Right cardiac atrium (tissue), 5 donors: Measurements from ENCODE around the gene GCM1. TPM values are rescaled to one million over a fixed set of nuclear protein-coding genes. Genes with fewer than 3 reads are reported as not detected.

Experiments used
- ATAC-seq, 2 donors: fragments of 200-7000 bp; cut with Tn5 transposase; one replicate each; pipeline versions ENCODE4 v1.8.0 to v1.9.1; 2020; ENCODE audit warnings: moderate library complexity in 2 of 2, mild to moderate bottlenecking in 1 of 2
- DNase-seq, 3 donors: peaks; one replicate each; pipeline ENCODE4 v3.0.0-alpha.2; 2020
- H3K27ac ChIP-seq: one replicate; pipeline ENCODE4 v1.5.1; 2013; ENCODE audit warnings: mild to moderate bottlenecking, low read length, control low read depth, moderate library complexity
- H3K27me3 ChIP-seq: one replicate; pipeline ENCODE4 v1.6.1; 2013; ENCODE audit not compliant: control insufficient read depth, insufficient read depth
- H3K4me1 ChIP-seq: one replicate; pipeline ENCODE4 v1.6.1; 2013; ENCODE audit warnings: low read length; ENCODE audit not compliant: control insufficient read depth, insufficient read depth
- H3K4me3 ChIP-seq: one replicate; pipeline ENCODE4 v1.5.1; 2013; ENCODE audit warnings: low read length, control low read depth
- H3K9me3 ChIP-seq: one replicate; pipeline ENCODE4 v1.6.1; 2013; ENCODE audit warnings: low read length; ENCODE audit not compliant: control insufficient read depth
- WGBS: extraction: QIAGEN DNeasy Blood & Tissue Kit; methylation state at CpG from one replicate; pipeline ENCODE4 v1.1.7; 2013; 5-methylcytosine and 5-hydroxymethylcytosine counted together
- intact Hi-C, 4 donors: fragments of 100-400 bp; cut with DNase I; formaldehyde crosslinking; loops; one replicate each; pipeline versions ENCODE4 v1.11.0 to v1.14.0; 2022 to 2023
- polyA plus RNA-seq: library from polyadenylated mRNA; stranded (reverse); fragments of 200-250 nt; gene quantifications from one replicate; pipeline ENCODE4 v1.2.3, GENCODE V29; 2013
- total RNA-seq, 4 donors: library from RNA; stranded (reverse); fragmentation: NEBNext Ultra II Directional; extraction: Animal tissue kit (Norgen Biotek cat#: 25700); gene quantifications; one replicate each; pipeline ENCODE4 v1.2.1, GENCODE V29; 2021
- donor health status: healthy with polysubstance abuse.
- donor health status: DM: no; HTN: yes; CAD: no.
- donor health status: DM: no; HTN: no; CAD: no.
- donor health status: DM: no; HTN: yes; CAD: no; lungs with severe emphysema.
- donor health status: DM: yes; HTN: yes; CAD: no.

Gene GCM1
- total and polyA plus RNA-seq, 5 donors = not detected

DNA sequence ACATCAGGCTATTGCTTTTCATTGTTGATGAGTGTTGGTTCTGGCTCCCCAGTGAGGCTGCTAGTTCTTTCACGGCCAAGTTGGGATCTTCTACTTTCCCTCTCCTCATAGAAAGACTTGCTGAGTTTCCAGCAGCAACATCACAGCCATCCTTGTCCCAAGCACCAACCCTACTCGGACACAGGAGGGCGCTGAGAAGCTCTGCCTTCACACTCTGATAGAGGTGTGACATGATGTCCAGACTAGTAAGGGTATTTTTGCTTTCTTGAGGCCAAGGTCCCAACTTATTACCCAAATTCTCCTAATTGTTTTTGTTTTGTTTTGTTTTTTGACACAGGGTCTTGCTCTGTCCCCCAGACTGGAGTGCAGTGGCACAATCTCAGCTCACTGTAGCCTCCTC lies 3.0 kb upstream of the GCM1 start:
- no peaks in the 10 kb centered on the region for H3K4me1 ChIP-seq
- intact Hi-C loops = no loop called here
- 38% methylated on average over 3 of the region's 3 CpGs for WGBS

DNA sequence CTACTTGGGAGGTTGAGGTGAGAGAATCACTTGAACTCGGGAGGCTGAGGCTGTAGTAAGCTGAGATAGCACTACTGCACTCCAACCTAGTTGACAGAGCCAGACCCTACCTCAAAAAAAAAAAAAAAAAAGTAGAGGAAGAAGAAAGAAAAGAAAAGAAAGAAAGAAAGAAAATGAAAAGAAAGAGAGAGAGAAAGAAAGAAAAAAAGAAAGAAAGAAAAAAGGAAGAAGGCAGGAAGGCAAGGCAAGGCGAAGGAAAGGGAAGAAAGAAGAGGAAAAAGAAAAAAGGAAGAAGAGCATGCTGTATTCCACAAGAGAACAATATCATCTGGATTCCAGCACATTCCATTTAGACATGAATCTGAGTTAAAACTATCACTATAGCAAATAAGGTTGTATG lies 3.8 kb downstream of the GCM1 start:
- H3K4me3 ChIP-seq = no peak overlapping the region
- no peaks in the 10 kb centered on the region for H3K9me3 ChIP-seq
- DNase-seq = no peak
- no peak overlapping the region for H3K27ac ChIP-seq
- H3K27me3 ChIP-seq = no peaks in the 10 kb centered on the region
- no peak for ATAC-seq
- no peaks in the 10 kb centered on the region for H3K4me1 ChIP-seq
- WGBS = 89% methylated on average over 2 of the region's 2 CpGs
- intact Hi-C loops = no loop called here

More for the DNA sequence above, 3.0 kb upstream of the GCM1 start:
- ATAC-seq = no peak
- no peak for DNase-seq
- no peak overlapping the region for H3K27ac ChIP-seq
- H3K9me3 ChIP-seq = no peaks in the 10 kb centered on the region
- H3K4me3 ChIP-seq = no peak overlapping the region
- no peaks in the 10 kb centered on the region for H3K27me3 ChIP-seq

- Histone ChIP-seq H3K4me1 (no peaks in the 10 kb centered on the region), H3K4me3 (no peak overlapping the region), H3K9me3 (no peaks in the 10 kb centered on the region), H3K27me3 (no peaks in the 10 kb centered on the region), H3K27ac (no peak overlapping the region)
- no peak for DNase-seq
- no peak for ATAC-seq
- intact Hi-C loops = no loop called here
- WGBS = 43% methylated on average over 3 of the region's 3 CpGs
Observed at GRCh38 chr6:53143710-53144109, 4.9 kb downstream of the GCM1 start.

GRCh38 chr6:53142810-53143209 lies 5.8 kb downstream of the GCM1 start:
- no peak overlapping the region for H3K4me3 ChIP-seq
- H3K27ac ChIP-seq = no peak overlapping the region
- WGBS = 73% methylated on average over 3 of the region's 3 CpGs

DNA sequence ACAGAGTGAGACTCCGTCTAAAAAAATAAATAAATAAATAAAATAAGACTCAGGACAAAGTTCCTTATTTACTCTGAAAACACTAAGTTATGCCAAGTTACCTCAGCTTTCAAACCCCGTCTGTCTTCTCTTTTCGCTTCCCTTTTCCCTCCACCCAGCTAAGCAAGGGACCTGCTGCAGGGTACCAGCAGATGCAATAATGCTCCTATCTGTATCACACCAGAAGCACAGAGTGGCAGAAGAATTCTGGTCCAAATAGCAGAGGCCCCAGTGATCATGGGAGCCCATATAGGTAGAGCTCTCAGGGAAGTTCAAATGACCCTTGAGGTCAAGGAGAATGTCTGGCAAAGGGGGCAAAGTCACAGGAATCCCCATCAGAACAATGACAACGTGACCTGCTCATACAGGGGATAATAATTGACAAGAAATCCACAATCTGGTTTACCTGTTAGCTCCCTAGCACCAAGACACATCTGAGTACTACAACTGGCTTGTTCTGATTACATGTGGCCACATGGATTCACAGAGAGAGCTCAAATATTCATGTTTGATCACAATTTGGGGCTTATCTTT lies 8.7 kb downstream of the GCM1 start:
- WGBS = 70% methylated on average over 4 of the region's 4 CpGs
- H3K4me1 ChIP-seq = no peaks in the 10 kb centered on the region
- ATAC-seq = no peak

More at GRCh38 chr6:53142810-53143209, 5.8 kb downstream of the GCM1 start:
- no peaks in the 10 kb centered on the region for H3K4me1 ChIP-seq
- DNase-seq = no peak
- no peaks in the 10 kb centered on the region for H3K27me3 ChIP-seq
- intact Hi-C loops = no loop called here
- no peaks in the 10 kb centered on the region for H3K9me3 ChIP-seq
- no peak for ATAC-seq

DNA sequence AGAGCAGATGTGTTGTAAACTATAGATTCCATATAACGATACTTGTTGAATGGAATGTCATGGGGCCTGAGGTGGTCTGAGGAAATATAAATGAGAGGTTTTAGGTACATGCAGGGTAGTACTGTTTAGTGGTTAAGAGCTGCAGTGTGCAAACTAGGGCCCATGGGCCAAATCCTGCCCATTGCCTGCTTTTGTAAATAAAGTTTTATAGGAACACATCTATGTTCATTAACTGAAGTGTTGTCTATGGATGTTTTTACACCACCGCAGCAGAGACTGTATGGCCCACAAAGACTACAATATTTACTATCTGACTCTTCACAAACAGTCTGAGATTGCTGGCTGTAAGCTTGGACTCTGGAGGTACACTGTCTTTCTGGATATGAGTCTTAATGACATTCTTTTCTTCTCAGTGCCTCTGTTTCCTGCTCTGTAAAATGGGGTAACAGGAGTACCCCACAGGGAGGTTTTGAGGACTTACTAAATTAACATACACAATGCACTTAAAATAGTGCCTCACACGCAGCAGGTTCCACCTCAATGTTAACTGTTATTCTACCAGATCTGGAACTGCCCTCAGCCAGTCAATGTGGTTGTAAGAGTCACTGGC lies 12.5 kb downstream of the GCM1 start:
- intact Hi-C loops = no loop called here
- ATAC-seq (no peak), DNase-seq (no peak)
- Histone ChIP-seq H3K9me3 (no peaks in the 10 kb centered on the region), H3K27me3 (no peaks in the 10 kb centered on the region), H3K27ac (no peak overlapping the region), H3K4me3 (no peak overlapping the region), H3K4me1 (no peaks in the 10 kb centered on the region)
- WGBS = 81% methylated on average over 3 of the region's 3 CpGs

More for the DNA sequence above, 8.7 kb downstream of the GCM1 start:
- Histone ChIP-seq H3K4me3 (no peak overlapping the region), H3K9me3 (no peaks in the 10 kb centered on the region), H3K27me3 (no peaks in the 10 kb centered on the region), H3K27ac (no peak overlapping the region)
- intact Hi-C loops = no loop called here
- DNase-seq = no peak

DNA sequence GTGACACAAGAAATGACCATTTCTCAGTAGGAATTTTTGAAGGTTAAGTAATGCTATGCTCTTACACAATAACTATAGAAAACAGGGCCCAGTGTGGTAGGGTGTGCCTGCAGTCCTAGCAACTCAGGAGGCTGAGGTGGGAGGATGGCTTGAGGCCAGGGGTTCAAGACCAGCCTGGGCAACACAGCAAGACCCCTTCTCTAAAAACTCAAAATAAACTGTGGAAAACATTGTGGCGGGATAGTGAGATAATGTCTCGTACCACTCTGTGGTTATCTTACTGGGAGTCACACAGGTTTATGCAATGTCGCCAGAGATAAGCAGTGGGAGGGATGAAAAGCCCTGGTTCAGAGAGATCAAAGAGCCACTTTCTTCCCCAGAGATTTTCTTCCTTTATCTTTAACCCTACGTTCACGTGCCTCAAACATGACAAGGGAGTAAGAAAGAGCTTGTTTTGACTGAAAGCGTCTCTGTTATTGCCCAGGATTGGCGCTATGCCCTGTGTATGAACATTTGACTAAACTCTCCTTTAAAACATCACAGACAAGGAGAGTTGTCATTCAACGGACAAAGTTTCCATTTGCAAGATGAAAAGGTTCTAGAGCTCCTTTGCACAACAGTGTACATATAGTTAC lies 13.9 kb downstream of the GCM1 start:
- intact Hi-C loops = no loop called here
- Histone ChIP-seq H3K27ac (no peak overlapping the region), H3K4me3 (no peak overlapping the region), H3K4me1 (no peaks in the 10 kb centered on the region), H3K9me3 (no peaks in the 10 kb centered on the region), H3K27me3 (no peaks in the 10 kb centered on the region)
- WGBS = 31% methylated on average over 8 of the region's 8 CpGs
- DNase-seq (no peak), ATAC-seq (no peak)

GRCh38 chr6:53133961-53134360 lies 14.7 kb downstream of the GCM1 start:
- Histone ChIP-seq H3K9me3 (no peaks in the 10 kb centered on the region), H3K27me3 (no peaks in the 10 kb centered on the region), H3K27ac (no peak overlapping the region), H3K4me1 (no peaks in the 10 kb centered on the region), H3K4me3 (no peak overlapping the region)
- intact Hi-C loops = no loop called here
- peak in 1 of 3 donors; percentile 36 for DNase-seq
- ATAC-seq = no peak
- 84% methylated on average over 16 of the region's 16 CpGs for WGBS

GRCh38 chr6:53130569-53131290 lies 17.9 kb downstream of the GCM1 start:
- H3K27me3 ChIP-seq = no peaks in the 10 kb centered on the region
- no peaks in the 10 kb centered on the region for H3K4me1 ChIP-seq
- WGBS = 77% methylated on average over 6 of the region's 6 CpGs
- ATAC-seq (no peak), DNase-seq (no peak)
- H3K4me3 ChIP-seq = no peak overlapping the region
- intact Hi-C loops = no loop called here
- no peaks in the 10 kb centered on the region for H3K9me3 ChIP-seq
- no peak overlapping the region for H3K27ac ChIP-seq

GRCh38 chr6:53128842-53129241 lies 19.8 kb downstream of the GCM1 start:
- 89% methylated on average over 5 of the region's 5 CpGs for WGBS
- Histone ChIP-seq H3K4me1 (no peaks in the 10 kb centered on the region), H3K27ac (no peak overlapping the region), H3K27me3 (no peaks in the 10 kb centered on the region), H3K4me3 (no peak overlapping the region), H3K9me3 (no peaks in the 10 kb centered on the region)
- no peak for ATAC-seq
- intact Hi-C loops = no loop called here
- DNase-seq = no peak

GRCh38 chr6:53125276-53125675 lies 23.4 kb downstream of the GCM1 start:
- intact Hi-C loops = no loop called here
- Histone ChIP-seq H3K9me3 (no peaks in the 10 kb centered on the region), H3K4me1 (no peaks in the 10 kb centered on the region), H3K27me3 (no peaks in the 10 kb centered on the region), H3K27ac (no peak overlapping the region), H3K4me3 (no peak overlapping the region)
- no peak for DNase-seq
- 80% methylated on average over 4 of the region's 4 CpGs for WGBS
- ATAC-seq = no peak
